GM18858 (cell line): ENCODE results near the gene ADCYAP1.
"Not testable (repeated sequence)": the region's sequence is repeated elsewhere in the genome, so short reads cannot be mapped to it uniquely, and the experiment has no call there.

Source experiments
- ATAC-seq: cut with Tn5 transposase; IDR thresholded peaks from one replicate; pipeline ENCODE4 v1.9.1; 2021; ENCODE audit not compliant: unreplicated experiment

The ADCYAP1 gene

DNA sequence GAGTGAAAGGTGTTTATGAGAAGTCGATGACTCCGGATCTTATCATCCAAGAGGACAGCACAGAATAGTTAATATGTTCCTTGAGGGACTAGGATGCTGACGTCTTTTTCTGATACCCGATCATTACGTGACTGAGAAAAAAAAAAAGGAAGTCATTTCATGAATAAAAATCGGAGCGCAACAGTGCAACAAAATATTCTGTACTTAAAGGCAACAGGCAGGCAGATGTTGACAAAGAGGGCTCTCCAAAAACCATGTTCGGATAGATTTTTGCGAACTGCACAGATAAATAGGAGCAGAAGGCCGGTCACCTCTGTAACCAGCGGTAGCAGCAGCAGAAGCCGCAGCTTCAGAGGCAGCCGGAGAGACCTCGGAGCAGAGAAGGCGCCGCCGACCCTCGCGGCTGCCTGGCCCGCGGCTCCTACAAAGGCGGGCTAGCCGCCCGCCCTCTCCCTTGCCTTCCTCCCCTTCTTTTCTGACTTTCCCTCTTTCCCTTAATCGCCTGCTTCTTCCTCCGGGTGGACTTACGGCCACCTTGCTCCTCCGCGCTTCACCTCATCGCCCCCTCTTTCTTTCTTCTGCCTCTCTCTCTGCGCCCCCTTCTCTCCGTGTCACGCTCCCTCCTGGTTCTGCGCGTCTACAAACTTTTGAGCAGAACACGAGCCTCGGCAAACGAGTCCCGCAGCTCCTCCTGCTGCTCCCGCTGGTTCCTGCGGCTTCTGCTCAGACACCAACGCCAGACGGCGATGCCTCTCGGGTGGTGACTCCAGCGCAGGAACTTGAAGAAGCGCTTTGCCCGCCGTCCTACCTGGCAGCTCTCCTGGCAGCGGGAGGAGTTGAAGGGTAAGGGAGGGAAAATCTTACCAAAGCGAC is at the start of gene ADCYAP1:
TSS of gene ADCYAP1 (plus strand) at position 654 of the 873 bp plus-strand sequence. CDS start 516 bp downstream, outside the sequence.
- no peak for ATAC-seq

DNA sequence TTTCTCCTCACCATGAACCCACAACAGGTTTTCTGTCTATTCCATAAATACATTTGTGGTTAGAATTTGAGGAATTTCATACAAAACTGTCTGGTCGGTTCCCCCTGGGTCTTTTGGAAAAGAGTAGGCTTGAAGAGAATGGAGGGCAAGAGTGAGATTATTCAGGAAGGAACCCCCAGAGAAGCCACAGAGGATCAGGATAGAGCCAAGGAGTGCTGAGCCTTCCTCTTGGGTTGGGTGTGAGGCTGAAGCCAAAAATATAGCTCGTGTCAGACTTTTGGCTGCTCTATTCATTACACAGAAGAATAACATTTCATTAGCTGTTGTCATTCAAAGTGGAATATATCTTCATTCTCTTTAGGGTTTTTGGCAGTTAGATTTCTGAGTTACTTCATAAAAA is 46.7 kb upstream of the ADCYAP1 start:
- ATAC-seq, result no peak

DNA sequence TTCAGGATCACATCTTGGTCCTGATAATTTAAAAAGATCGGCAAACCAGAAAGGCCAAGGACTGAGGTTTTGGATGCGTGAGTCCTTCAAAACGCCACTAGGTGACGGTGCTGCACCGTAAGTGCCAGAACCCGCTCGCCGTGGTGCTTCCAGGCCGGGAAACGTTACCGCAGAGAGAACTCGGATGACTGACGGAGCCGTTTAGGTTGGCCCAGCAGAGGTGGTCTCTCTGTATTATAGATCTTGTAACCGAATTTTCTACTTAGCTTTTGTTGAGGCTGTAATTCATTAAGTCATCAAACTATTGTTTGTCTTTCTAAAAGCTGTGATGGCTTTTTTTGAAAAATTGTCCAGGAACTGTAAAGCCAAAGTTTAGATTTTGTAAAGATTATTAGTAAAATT is 39.8 kb upstream of the ADCYAP1 start:
- ATAC-seq, result peak; percentile 80

DNA sequence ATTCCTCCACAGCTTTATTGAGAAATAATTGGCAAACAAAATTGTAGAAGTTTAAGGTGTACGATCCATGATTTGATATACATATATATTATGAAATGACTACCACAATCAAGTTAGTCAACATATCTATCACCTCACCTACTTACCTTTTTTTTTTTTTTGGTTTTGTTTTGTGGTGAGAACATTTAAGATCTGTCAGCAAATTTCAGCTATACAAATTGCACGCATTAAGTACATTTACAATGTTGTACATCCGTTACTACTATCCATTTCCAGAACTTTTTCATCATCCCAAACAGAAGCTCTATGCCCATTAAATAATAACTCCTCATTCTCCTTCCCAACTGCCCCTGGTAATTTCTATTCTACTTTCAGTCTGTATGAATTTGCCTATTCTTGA is 37.4 kb upstream of the ADCYAP1 start:
- no peak for ATAC-seq

- not testable (repeated sequence) for ATAC-seq
Measured at GRCh38 chr18:873426-873825, 31.2 kb upstream of the ADCYAP1 start.

DNA sequence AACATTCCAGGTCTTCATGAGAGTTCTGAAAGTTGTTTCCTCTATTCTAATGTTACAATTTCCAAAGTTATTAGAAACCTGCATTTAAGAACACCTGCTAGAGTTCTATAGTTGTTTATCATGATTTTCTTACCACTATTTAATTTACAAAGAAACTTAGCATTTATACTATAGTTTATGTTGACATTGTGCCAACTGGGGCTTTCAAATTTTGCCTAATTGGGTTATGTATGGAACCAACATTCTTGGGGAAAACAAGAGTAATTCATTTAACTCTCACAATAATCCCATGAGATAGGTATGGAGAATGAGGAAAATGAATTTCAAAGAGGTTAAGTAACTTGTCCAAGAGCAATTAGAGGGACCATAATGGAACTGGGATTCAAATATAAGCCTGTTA is 28.8 kb upstream of the ADCYAP1 start:
- no peak for ATAC-seq

DNA sequence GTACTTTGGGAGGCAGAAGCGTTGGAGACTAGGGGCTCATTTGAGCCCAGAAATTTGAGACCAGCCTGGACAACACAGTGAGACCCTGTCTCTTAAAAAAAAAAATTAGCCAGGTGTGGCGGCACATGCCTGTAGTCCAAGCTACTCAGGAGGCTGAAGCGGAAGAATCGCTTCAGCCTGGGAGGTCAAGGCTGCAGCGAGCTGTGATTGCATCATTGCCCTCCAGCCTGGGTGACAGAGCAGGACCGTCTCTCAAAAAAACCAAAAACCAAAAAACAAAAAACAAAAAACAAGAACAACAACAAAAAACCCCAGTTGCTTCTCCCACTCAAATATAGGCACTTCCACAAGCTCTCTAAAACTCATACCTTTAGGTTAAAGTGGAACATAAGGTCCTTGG is 27.4 kb upstream of the ADCYAP1 start:
- no peak for ATAC-seq

DNA sequence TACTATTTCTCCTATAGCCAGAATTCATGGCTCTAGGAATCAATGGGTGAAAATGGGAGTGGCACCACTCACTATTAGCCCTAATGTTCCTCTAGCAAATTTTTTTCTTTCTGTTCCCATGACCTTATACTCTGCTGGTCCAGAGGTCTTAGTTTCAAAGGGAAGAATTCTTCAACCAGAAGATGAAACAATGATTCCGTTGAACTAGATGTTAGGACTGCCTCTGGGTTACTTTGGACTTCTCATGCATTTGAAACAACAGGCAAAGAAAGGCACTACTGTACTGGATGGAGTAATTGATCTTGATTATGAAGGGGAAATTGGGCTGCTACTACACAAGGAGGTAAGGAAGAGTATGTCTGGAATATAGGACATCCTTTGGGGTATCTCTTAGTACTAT is 18.6 kb upstream of the ADCYAP1 start:
- no peak for ATAC-seq

GRCh38 chr18:887716-888115 is 17.0 kb upstream of the ADCYAP1 start:
- ATAC-seq, result no peak

DNA sequence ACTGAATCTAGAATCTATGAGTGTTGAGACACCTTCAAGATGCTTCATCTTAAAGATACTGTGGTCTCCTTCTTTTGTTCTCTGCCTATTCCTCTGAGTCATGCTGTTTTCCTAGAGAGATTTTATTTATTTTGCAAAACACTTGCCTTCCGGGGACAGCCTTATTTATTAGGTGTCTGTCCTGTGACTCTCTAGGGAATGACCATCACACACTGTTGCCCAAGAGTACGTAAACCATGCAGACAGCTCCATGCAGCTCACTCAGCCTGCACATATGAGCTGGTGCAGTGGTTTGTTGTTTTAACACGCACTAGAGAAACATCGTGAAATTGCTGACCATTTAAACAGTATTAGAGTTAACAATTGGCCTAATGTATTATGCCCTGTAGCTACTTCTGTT is 12.4 kb upstream of the ADCYAP1 start:
- ATAC-seq, result no peak

DNA sequence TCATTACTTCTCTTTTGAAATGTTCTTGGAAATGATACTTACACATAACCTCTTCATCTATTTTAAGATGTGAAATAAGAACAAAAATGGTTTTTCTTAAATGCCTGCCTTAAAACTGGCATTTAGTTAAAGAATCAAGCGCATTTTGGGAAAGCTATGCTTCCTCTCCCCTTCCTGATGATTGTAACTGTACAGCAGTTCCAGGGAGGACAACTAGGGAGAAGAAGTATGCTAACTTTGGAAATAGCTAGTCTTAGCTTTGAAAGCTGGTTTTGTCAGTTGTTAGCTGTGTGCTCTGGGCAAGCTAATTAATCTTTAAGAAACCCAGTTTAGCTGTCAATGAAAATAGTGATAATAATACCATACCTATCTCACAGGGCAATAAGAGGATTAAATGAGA is 8.4 kb upstream of the ADCYAP1 start:
- no peak for ATAC-seq

- ATAC-seq, result no peak
Measured at GRCh38 chr18:901761-902160, 2.9 kb upstream of the ADCYAP1 start.

- ATAC-seq, result no peak
Measured at GRCh38 chr18:902229-902628, 2.4 kb upstream of the ADCYAP1 start.

- no peak for ATAC-seq
Measured at GRCh38 chr18:903701-904100, 970 bp upstream of the ADCYAP1 start.

GRCh38 chr18:905307-905947 is 756 bp downstream of the ADCYAP1 start:
- ATAC-seq, result no peak

DNA sequence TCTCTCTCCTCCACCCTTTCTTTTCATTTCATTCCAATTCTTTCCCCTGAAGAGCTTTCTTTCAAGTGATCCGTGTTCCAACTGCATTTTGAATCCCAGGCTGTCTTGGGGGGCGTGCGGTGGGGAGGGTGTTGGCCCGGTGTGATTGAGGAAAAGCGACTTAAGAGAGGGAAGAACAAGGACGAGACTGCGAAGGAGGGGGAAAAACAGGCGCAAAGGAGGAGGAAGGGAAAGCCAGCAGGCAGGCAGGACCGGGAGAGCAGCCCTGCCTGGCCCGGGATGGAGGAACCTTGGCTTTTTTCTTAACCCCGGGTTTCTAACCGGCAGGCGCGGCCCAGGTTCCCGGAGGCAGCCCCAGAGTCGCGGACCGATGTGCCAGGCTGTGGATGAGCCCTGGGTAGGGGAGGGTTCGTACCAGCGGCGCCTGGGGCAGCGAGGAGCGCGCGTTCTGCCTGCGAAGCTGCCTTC is 1.3 kb downstream of the ADCYAP1 start:
- no peak for ATAC-seq

GRCh38 chr18:906416-907114 is 1.9 kb downstream of the ADCYAP1 start:
- ATAC-seq, result no peak

- ATAC-seq, result no peak
Measured at GRCh38 chr18:907115-907884, 2.6 kb downstream of the ADCYAP1 start.

DNA sequence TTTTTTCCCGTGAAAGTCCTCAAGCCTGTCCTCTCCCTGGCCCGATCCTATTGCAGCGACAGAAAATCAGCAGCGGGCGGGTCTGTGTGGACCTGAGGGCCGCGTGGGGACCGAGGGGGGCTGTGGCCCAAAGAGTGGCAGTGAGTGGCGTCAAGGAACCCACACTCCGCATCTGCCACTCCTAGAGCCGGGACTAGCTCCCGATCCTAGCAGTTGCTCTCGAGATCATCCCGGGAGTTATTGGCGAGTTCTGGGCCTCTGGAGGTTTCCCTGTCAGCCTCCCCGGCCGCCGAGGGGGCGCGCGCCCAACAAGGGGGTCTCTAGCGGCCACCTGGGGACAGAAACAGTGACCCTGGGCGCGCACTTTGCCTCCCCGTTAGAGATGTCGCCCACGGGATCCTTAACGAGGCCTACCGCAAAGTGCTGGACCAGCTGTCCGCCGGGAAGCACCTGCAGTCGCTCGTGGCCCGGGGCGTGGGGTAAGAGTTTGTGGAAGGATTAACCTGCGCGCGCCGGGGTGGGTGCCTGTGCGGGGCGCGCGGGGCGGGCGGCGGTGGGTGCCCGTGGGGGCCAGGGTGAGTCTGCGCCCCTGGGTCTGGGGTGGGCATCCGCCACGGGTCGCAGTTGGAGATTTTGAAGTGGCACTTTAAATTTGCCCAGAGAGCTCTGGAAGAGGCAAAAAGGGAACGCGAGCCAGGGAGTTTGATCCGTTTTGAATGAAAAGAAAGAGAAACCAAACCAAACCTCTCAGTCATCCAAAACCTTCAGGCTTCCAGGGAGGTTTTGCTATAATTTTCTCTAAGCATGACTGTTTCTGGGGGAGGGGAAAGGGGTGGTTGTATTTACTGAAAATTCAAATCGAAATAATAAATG is 3.5 kb downstream of the ADCYAP1 start:
- ATAC-seq, result no peak
